Esophagus muscularis mucosa (tissue), 3 donors: Measurements from ENCODE around the gene ANKRD17.
"Not testable (repeated sequence)": the region's sequence is repeated elsewhere in the genome, so short reads cannot be mapped to it uniquely, and the experiment has no call there.

ENCODE experiments used
- CTCF ChIP-seq, 3 experiments: fragments of 200-600 bp in 2 of 3; fragments of 450-650 bp in 1 of 3; sonication (generic) in 2 of 3; IDR thresholded peaks; one replicate each; pipeline ENCODE4 v1.5.1; 2017 to 2019; ENCODE audit warnings: antibody characterized with exemption in 3 of 3, mild to moderate bottlenecking in 2 of 3, moderate library complexity in 1 of 3
- POLR2A ChIP-seq: fragments of 450-650 bp; IDR thresholded peaks from one replicate; pipeline ENCODE4 v1.6.1; 2017; ENCODE audit warnings: antibody characterized with exemption, moderate library complexity, mild to moderate bottlenecking, low read depth

GRCh38 chr4:73203976-73204375 is 54.6 kb downstream of the ANKRD17 start:
- not testable (repeated sequence) for TF ChIP-seq CTCF (IDR thresholded peaks at IDR 0.05); POLR2A
